HCT116 (cell line): Measurements from ENCODE around the gene BCAS4. TPM values are rescaled to one million over a fixed set of nuclear protein-coding genes. Genes with fewer than 3 reads are reported as not detected.

Experiments used
- ATAC-seq: fragments of 200-7000 bp; cut with Tn5 transposase; 2 replicates; pipeline ENCODE4 v1.9.1; 2020; ENCODE audit warnings: mild to moderate bottlenecking, moderate library complexity
- BruUV-seq: library from RNA; stranded (reverse); fragments of 400-500 nt; replicated peaks from 2 replicates; lab custom pipeline; 2021; lab: Mats Ljungman, UMichigan
- CTCF ChIA-PET: fragments of 300-600 bp; sonication (Branson Sonifier 250); formaldehyde crosslinking; loops from one replicate; lab custom pipeline; 2021; ENCODE audit warnings: antibody characterized with exemption; lab: Charles Lee
- POLR2A ChIA-PET: fragments of 300-600, 350-600 bp; sonication (Branson Sonifier 250); formaldehyde crosslinking; loops from one replicate; lab custom pipeline; 2021; ENCODE audit warnings: antibody characterized with exemption; lab: Charles Lee
- RAD21 ChIA-PET, 2 experiments: fragments of 300-600 bp; sonication (Branson Sonifier 250); formaldehyde crosslinking; loops; one replicate each; lab custom pipeline; 2023; ENCODE audit warnings: low total read pairs in 2 of 2; ENCODE audit not compliant: uncharacterized antibody in 2 of 2, unreplicated experiment in 2 of 2, low non-redundant PET in 1 of 2; lab: Charles Lee
- DNase-seq: peaks from one replicate; pipeline ENCODE4 v3.0.0-alpha.2; 2010; ENCODE audit warnings: low read depth, low spot score
- H2AFZ ChIP-seq: fragments of 200-600 bp; shearing (Covaris generic), sonication (generic); 2 replicates; pipeline ENCODE4 v1.6.1; 2017; ENCODE audit warnings: low read depth, mixed run types, mixed read lengths, antibody characterized with exemption, low read length; ENCODE audit not compliant: poor library complexity, severe bottlenecking
- H3K27ac ChIP-seq: 2 replicates; pipeline ENCODE4 v1.5.1; 2012; ENCODE audit warnings: low read depth, low read length
- H3K27me3 ChIP-seq: fragments of 200-600 bp; sonication (generic); 2 replicates; pipeline ENCODE4 v1.6.1; 2016; ENCODE audit warnings: mixed run types, low read length, mixed read lengths; ENCODE audit not compliant: insufficient read depth
- H3K36me3 ChIP-seq, 2 experiments: fragments of 200-500 bp in 1 of 2; fragments of 200-600 bp in 1 of 2; sonication (Bioruptor generic) in 1 of 2; sonication (generic) in 1 of 2; 2 replicates each; pipeline versions ENCODE4 v1.5.1 to v1.6.1; 2014 to 2016; ENCODE audit warnings: low read length in 2 of 2, inconsistent platforms in 1 of 2, mixed read lengths in 1 of 2, mixed run types in 1 of 2; ENCODE audit not compliant: insufficient read depth in 2 of 2, control insufficient read depth in 1 of 2
- H3K4me1 ChIP-seq, 2 experiments: fragments of 200-600 bp in 1 of 2; sonication (generic) in 1 of 2; 2 replicates each; pipeline versions ENCODE4 v1.5.1 to v1.6.1; 2012 to 2017; ENCODE audit warnings: low read length in 2 of 2, inconsistent platforms in 1 of 2, mild to moderate bottlenecking in 1 of 2, mixed read lengths in 1 of 2, mixed run types in 1 of 2, moderate library complexity in 1 of 2; ENCODE audit not compliant: insufficient read depth in 2 of 2, control insufficient read depth in 1 of 2
- H3K4me2 ChIP-seq: fragments of 200-600 bp; sonication (generic); 2 replicates; pipeline ENCODE4 v1.6.1; 2017; ENCODE audit warnings: mixed run types, low read length, mixed read lengths
- H3K4me3 ChIP-seq, 2 experiments: fragments of 200-600 bp in 1 of 2; sonication (generic) in 1 of 2; replicated peaks in 1 of 2; 2 replicates each; pipeline ENCODE4 v1.5.1; 2011 to 2016; ENCODE audit warnings: low read length in 2 of 2, control low read depth in 1 of 2, low read depth in 1 of 2, mild to moderate bottlenecking in 1 of 2, mixed read lengths in 1 of 2, mixed run types in 1 of 2
- H3K79me2 ChIP-seq: fragments of 200-600 bp; sonication (generic); 2 replicates; pipeline ENCODE4 v1.6.1; 2017; ENCODE audit warnings: mild to moderate bottlenecking, mixed run types, low read length, moderate library complexity, mixed read lengths; ENCODE audit not compliant: insufficient read depth
- H3K9ac ChIP-seq: fragments of 200-600 bp; sonication (generic); 2 replicates; pipeline ENCODE4 v1.6.1; 2016; ENCODE audit warnings: low read length, mixed read lengths
- H3K9me2 ChIP-seq: fragments of 200-600 bp; sonication (generic), shearing (Covaris generic); 2 replicates; pipeline ENCODE4 v1.6.1; 2017; ENCODE audit warnings: mixed run types, mild to moderate bottlenecking, moderate library complexity; ENCODE audit not compliant: insufficient read depth
- H3K9me3 ChIP-seq, 2 experiments: fragments of 200-500 bp in 1 of 2; fragments of 200-600 bp in 1 of 2; sonication (Bioruptor generic) in 1 of 2; sonication (generic) in 1 of 2; 2 replicates each; pipeline ENCODE4 v1.6.1; 2014 to 2017; ENCODE audit warnings: low read length in 2 of 2, mixed read lengths in 2 of 2, inconsistent platforms in 1 of 2, low read depth in 1 of 2, mild to moderate bottlenecking in 1 of 2, mixed run types in 1 of 2, moderate library complexity in 1 of 2; ENCODE audit not compliant: control insufficient read depth in 1 of 2, insufficient read depth in 1 of 2
- H4K20me1 ChIP-seq: fragments of 200-600 bp; sonication (generic), shearing (Covaris generic); 2 replicates; pipeline ENCODE4 v1.6.1; 2017; ENCODE audit warnings: mixed run types, mild to moderate bottlenecking, moderate library complexity; ENCODE audit not compliant: insufficient read depth
- CEBPB ChIP-seq: IDR thresholded peaks from 2 replicates; pipeline ENCODE4 v1.6.1; 2012; ENCODE audit warnings: low read depth
- EGR1 ChIP-seq: IDR thresholded peaks from 2 replicates; pipeline ENCODE4 v1.6.1; 2012; ENCODE audit warnings: low read depth
- EZH2 ChIP-seq: fragments of 200-600 bp; sonication (generic); IDR thresholded peaks from 2 replicates; pipeline ENCODE4 v1.6.1; 2017; ENCODE audit warnings: antibody characterized with exemption, mixed run types
- EZH2phosphoT487 ChIP-seq: fragments of 200-600 bp; IDR thresholded peaks from 2 replicates; pipeline ENCODE4 v1.6.1; 2018; ENCODE audit warnings: antibody characterized with exemption, borderline replicate concordance
- FOSL1 ChIP-seq: IDR thresholded peaks from 2 replicates; pipeline ENCODE4 v1.6.1; 2012; ENCODE audit warnings: low read depth
- POLR2A ChIP-seq: IDR thresholded peaks from 2 replicates; pipeline ENCODE4 v1.7.0; 2011; ENCODE audit warnings: borderline replicate concordance; ENCODE audit not compliant: insufficient read depth, insufficient read length; ENCODE audit errors: extremely low read depth
- RAD21 ChIP-seq: IDR thresholded peaks from 2 replicates; pipeline ENCODE4 v1.6.1; 2012; ENCODE audit warnings: low read depth, mild to moderate bottlenecking
- SP1 ChIP-seq: IDR thresholded peaks from 2 replicates; pipeline ENCODE4 v1.6.1; 2012; ENCODE audit warnings: low read depth
- SRF ChIP-seq: IDR thresholded peaks from 2 replicates; pipeline ENCODE4 v1.6.1; 2012; ENCODE audit warnings: low read depth
- TCF7L2 ChIP-seq: IDR thresholded peaks from 2 replicates; pipeline ENCODE4 v1.7.0; 2011; ENCODE audit warnings: borderline replicate concordance, inconsistent platforms; ENCODE audit not compliant: insufficient read depth, insufficient read length; ENCODE audit errors: extremely low read depth
- ZNF274 ChIP-seq: fragments of 200-500 bp; sonication (Bioruptor generic); IDR thresholded peaks from 2 replicates; pipeline ENCODE4 v1.6.1; 2014; ENCODE audit warnings: mild to moderate bottlenecking, low read depth, low read length, inconsistent platforms
- intact Hi-C: fragments of 100-400 bp; cut with micrococcal nuclease; formaldehyde crosslinking; loops from 2 replicates; pipeline ENCODE4 v1.10.0; 2022
- total RNA-seq: library from RNA; stranded (reverse); gene quantifications from one replicate; pipeline ENCODE4 v1.2.1, GENCODE V29; 2021; ENCODE audit not compliant: unreplicated experiment
- TF ChIP-seq, protein P1 (sequence below): IDR thresholded peaks from 2 replicates; pipeline ENCODE4 v1.6.1; 2012

The BCAS4 gene
- total RNA-seq, 1 experiment from 2014 or later, result 18.9 TPM

DNA sequence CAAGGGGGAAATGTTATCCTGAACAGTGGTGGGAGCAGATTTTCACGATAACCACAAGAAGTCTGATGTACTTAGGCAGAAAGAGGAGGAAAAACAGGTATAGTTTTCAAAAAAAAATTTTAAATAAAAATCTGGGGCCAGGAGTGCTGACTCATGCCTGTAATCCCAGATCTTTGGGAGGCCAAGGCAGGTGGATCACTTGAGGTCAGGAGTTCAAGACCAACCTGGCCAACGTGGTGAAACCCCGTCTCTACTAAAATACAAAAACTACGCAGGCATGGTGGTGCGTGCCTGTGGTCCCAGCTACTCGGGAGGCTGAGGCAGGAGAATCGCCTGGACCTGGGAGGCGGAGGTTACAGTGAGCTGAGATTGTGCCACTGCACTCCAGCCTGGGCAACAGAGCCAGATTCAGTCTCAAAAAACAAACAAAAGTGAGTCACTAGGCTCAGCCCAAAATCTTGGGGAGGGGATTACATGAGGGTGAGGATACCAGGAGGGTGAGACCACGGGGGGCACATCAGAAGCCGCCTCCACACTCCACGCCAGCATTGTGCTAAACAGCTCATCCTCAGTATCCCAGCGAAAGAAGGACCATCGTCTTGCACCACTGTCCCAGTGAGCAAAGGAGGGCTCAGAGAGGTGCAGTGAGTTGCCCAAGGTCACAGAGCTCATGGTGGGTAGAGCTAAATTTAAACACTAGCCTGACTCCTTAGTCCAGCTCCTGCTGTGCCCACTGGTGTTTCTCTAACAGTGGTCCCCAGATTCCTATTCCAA, 33.7 kb downstream of the BCAS4 start:
- no TSS peak for BruUV-seq
- no peak for DNase-seq
- H3K9me3 ChIP-seq, result no peaks in the 10 kb centered on the region
- H3K79me2 ChIP-seq, result no peaks in the 10 kb centered on the region
- H3K36me3 ChIP-seq, result no peaks in the 10 kb centered on the region
- H3K4me1 ChIP-seq, result peaks cover 4 to 9% of the 10 kb centered on the region in 2 experiments; a peak in 3 of 4 replicates
- no peak overlapping the region for H3K4me3 ChIP-seq
- no peak for ATAC-seq
- TF ChIP-seq FOSL1 (no peak), SRF (no peak), TCF7L2 (no peak), POLR2A (no peak), RAD21 (no peak), EZH2phosphoT487 (no peak), ZNF274 (no peak), EZH2 (no peak), CEBPB (no peak), EGR1 (no peak), SP1 (no peak)
- TF ChIP-seq, protein P1, sequence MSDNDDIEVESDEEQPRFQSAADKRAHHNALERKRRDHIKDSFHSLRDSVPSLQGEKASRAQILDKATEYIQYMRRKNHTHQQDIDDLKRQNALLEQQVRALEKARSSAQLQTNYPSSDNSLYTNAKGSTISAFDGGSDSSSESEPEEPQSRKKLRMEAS, result no peak
- no peaks in the 10 kb centered on the region for H3K27me3 ChIP-seq
- ChIA-PET CTCF (interaction anchor here (1.1 kb wide), 1 partner anchor 10 kb away, joined by 3 read pairs; no protein-coding TSS in a partner anchor), RAD21 (no interaction called here), POLR2A (no interaction called here)
- H3K9ac ChIP-seq, result no peak overlapping the region
- H4K20me1 ChIP-seq, result no peaks in the 10 kb centered on the region
- H3K9me2 ChIP-seq, result no peaks in the 10 kb centered on the region
- no peak overlapping the region for H3K4me2 ChIP-seq
- H3K27ac ChIP-seq, result no peak overlapping the region
- intact Hi-C loops, result no loop called here
- no peak overlapping the region for H2AFZ ChIP-seq
